ENCODE measurements around the gene HLCS.

DNA sequence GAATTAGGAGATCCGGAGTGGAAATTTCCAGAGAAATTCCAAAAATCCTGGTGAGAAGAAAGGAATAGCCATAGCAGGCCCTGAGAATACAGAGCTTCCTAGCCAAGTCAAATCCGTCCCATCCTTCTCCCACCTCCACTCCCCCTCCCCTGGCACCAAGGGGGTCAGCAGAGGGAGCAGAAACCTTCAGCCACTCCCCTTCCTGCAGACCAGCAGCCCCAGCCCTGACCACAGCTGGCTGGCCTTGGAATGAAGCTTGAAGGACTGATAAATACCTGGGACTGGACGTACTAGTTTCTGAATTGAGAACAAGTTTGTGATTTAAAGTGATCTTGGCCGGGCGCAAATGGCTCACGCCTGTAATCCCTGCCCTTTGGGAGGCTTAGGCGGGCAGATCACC is 26.2 kb upstream of the HLCS start:
- no peak for TF ChIP-seq POLR2A (IDR thresholded peaks at IDR 0.05)
- TF ChIP-seq, protein P1, sequence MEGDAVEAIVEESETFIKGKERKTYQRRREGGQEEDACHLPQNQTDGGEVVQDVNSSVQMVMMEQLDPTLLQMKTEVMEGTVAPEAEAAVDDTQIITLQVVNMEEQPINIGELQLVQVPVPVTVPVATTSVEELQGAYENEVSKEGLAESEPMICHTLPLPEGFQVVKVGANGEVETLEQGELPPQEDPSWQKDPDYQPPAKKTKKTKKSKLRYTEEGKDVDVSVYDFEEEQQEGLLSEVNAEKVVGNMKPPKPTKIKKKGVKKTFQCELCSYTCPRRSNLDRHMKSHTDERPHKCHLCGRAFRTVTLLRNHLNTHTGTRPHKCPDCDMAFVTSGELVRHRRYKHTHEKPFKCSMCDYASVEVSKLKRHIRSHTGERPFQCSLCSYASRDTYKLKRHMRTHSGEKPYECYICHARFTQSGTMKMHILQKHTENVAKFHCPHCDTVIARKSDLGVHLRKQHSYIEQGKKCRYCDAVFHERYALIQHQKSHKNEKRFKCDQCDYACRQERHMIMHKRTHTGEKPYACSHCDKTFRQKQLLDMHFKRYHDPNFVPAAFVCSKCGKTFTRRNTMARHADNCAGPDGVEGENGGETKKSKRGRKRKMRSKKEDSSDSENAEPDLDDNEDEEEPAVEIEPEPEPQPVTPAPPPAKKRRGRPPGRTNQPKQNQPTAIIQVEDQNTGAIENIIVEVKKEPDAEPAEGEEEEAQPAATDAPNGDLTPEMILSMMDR (IDR thresholded peaks at IDR 0.05): no peak
